H1 (cell line): Measurements from ENCODE around the gene EEF1A2. TPM values are rescaled to one million over a fixed set of nuclear protein-coding genes. Genes with fewer than 3 reads are reported as not detected.

ENCODE experiments used
- BCL11A ChIP-seq, 2 experiments: IDR thresholded peaks; one replicate each; pipeline ENCODE4 v1.6.1; 2011; ENCODE audit warnings: low read depth in 2 of 2, low read length in 2 of 2, mild to moderate bottlenecking in 2 of 2
- CEBPB ChIP-seq: IDR thresholded peaks from 2 replicates; pipeline ENCODE4 v1.6.1; 2012; ENCODE audit warnings: low read depth, low read length
- GTF2F1 ChIP-seq: IDR thresholded peaks from 2 replicates; pipeline ENCODE4 v1.6.1; 2012; ENCODE audit warnings: low read depth, low read length, improper control_type of control experiment, borderline replicate concordance
- MAFK ChIP-seq: IDR thresholded peaks from 2 replicates; pipeline ENCODE4 v1.6.1; 2012; ENCODE audit warnings: low read depth, mild to moderate bottlenecking, improper control_type of control experiment, low read length
- SP1 ChIP-seq: IDR thresholded peaks from 2 replicates; pipeline ENCODE4 v1.6.1; 2011; ENCODE audit warnings: low read depth, low read length
- polyA plus RNA-seq, 7 experiments: library from polyadenylated mRNA; depleted of rRNA in 3 of 7; stranded (reverse) in 5 of 7; unstranded in 2 of 7; fragments of >200 nt in 5 of 7; fragments of 200-250 nt in 2 of 7; gene quantifications; 1 replicate in 5 of 7; 2 replicates in 1 of 7; 4 replicates in 1 of 7; pipeline versions ENCODE4 v1.2.1 to v1.2.3, GENCODE V29; 2011 to 2013; ENCODE audit warnings: missing spikeins in 2 of 7, mixed read lengths in 2 of 7
- total RNA-seq: library from RNA; stranded (reverse); fragmentation: NEBNext Ultra II Directional; extraction: Animal tissue kit (Norgen Biotek cat#: 25700); gene quantifications from 2 replicates; pipeline ENCODE4 v1.2.1, GENCODE V29; 2021
- TF ChIP-seq, protein P1 (sequence below): fragments of 300-600 bp; sonication (generic); IDR thresholded peaks from 2 replicates; pipeline ENCODE4 v1.7.1; 2012; ENCODE audit warnings: low read length, moderate library complexity, mild to moderate bottlenecking, inconsistent platforms; ENCODE audit not compliant: insufficient replicate concordance
- TF ChIP-seq, protein P2 (sequence below): IDR thresholded peaks from 2 replicates; pipeline ENCODE4 v1.6.1; 2012; ENCODE audit warnings: inconsistent platforms

EEF1A2 gene
- total and polyA plus RNA-seq, 2 of the 8 experiments (the other 6 are each of a cell fraction or from before 2014, with no cell fraction given) = 7.4 to 25.8 TPM

DNA sequence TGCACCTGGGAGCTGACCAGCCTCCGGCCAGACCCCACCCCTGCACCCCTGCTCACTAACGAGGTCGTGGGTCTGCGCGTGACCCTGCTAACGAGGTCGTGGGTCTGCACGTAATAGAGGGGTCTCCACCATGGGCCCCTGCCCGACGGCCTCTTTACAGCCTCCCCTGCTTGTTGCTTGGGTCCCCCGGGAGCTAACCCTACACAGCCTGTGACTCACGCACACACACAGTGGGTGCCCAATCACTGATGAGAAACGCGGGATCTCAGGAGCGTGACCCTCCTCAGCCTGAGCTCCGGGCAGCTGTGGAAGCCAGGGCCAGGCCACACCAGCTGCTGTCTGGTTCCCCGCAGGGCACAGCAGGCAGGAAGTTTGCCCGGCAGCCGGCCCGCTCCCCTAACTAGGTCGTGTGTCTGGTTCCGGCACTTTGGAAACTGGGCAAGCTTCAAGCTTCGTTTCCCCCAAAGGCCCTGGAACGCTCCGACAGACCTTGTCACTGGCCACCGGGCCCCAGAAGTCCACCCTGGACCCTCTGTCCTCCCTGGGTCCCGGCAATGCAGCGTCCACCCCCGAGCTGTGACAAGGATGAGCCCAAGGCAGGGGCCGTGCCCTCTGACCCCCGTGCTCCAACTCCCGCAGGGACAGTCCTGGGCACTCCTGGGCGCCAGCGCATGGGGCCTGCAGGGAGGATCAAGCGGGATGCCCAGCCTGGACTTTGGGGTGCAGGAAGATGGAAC lies 37.5 kb upstream of the EEF1A2 start (continued):
- TF ChIP-seq, protein P1, sequence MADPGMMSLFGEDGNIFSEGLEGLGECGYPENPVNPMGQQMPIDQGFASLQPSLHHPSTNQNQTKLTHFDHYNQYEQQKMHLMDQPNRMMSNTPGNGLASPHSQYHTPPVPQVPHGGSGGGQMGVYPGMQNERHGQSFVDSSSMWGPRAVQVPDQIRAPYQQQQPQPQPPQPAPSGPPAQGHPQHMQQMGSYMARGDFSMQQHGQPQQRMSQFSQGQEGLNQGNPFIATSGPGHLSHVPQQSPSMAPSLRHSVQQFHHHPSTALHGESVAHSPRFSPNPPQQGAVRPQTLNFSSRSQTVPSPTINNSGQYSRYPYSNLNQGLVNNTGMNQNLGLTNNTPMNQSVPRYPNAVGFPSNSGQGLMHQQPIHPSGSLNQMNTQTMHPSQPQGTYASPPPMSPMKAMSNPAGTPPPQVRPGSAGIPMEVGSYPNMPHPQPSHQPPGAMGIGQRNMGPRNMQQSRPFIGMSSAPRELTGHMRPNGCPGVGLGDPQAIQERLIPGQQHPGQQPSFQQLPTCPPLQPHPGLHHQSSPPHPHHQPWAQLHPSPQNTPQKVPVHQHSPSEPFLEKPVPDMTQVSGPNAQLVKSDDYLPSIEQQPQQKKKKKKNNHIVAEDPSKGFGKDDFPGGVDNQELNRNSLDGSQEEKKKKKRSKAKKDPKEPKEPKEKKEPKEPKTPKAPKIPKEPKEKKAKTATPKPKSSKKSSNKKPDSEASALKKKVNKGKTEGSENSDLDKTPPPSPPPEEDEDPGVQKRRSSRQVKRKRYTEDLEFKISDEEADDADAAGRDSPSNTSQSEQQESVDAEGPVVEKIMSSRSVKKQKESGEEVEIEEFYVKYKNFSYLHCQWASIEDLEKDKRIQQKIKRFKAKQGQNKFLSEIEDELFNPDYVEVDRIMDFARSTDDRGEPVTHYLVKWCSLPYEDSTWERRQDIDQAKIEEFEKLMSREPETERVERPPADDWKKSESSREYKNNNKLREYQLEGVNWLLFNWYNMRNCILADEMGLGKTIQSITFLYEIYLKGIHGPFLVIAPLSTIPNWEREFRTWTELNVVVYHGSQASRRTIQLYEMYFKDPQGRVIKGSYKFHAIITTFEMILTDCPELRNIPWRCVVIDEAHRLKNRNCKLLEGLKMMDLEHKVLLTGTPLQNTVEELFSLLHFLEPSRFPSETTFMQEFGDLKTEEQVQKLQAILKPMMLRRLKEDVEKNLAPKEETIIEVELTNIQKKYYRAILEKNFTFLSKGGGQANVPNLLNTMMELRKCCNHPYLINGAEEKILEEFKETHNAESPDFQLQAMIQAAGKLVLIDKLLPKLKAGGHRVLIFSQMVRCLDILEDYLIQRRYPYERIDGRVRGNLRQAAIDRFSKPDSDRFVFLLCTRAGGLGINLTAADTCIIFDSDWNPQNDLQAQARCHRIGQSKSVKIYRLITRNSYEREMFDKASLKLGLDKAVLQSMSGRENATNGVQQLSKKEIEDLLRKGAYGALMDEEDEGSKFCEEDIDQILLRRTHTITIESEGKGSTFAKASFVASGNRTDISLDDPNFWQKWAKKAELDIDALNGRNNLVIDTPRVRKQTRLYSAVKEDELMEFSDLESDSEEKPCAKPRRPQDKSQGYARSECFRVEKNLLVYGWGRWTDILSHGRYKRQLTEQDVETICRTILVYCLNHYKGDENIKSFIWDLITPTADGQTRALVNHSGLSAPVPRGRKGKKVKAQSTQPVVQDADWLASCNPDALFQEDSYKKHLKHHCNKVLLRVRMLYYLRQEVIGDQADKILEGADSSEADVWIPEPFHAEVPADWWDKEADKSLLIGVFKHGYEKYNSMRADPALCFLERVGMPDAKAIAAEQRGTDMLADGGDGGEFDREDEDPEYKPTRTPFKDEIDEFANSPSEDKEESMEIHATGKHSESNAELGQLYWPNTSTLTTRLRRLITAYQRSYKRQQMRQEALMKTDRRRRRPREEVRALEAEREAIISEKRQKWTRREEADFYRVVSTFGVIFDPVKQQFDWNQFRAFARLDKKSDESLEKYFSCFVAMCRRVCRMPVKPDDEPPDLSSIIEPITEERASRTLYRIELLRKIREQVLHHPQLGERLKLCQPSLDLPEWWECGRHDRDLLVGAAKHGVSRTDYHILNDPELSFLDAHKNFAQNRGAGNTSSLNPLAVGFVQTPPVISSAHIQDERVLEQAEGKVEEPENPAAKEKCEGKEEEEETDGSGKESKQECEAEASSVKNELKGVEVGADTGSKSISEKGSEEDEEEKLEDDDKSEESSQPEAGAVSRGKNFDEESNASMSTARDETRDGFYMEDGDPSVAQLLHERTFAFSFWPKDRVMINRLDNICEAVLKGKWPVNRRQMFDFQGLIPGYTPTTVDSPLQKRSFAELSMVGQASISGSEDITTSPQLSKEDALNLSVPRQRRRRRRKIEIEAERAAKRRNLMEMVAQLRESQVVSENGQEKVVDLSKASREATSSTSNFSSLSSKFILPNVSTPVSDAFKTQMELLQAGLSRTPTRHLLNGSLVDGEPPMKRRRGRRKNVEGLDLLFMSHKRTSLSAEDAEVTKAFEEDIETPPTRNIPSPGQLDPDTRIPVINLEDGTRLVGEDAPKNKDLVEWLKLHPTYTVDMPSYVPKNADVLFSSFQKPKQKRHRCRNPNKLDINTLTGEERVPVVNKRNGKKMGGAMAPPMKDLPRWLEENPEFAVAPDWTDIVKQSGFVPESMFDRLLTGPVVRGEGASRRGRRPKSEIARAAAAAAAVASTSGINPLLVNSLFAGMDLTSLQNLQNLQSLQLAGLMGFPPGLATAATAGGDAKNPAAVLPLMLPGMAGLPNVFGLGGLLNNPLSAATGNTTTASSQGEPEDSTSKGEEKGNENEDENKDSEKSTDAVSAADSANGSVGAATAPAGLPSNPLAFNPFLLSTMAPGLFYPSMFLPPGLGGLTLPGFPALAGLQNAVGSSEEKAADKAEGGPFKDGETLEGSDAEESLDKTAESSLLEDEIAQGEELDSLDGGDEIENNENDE = no peak
- TF ChIP-seq CEBPB (no peak), SP1 (no peak), GTF2F1 (no peak), BCL11A (IDR thresholded peaks at IDR 0.05; ENCODE audit: low read depth in 2 of 2, low read length in 2 of 2) (no peak), MAFK (no peak)
- TF ChIP-seq, protein P2, sequence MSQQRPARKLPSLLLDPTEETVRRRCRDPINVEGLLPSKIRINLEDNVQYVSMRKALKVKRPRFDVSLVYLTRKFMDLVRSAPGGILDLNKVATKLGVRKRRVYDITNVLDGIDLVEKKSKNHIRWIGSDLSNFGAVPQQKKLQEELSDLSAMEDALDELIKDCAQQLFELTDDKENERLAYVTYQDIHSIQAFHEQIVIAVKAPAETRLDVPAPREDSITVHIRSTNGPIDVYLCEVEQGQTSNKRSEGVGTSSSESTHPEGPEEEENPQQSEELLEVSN = no peak
